GM12865 (cell line): ENCODE results near the gene P2RX6.
A peak's percentile ranks its signal among the peaks of the same experiment; 100 is the strongest.
"Not testable (repeated sequence)": the region's sequence is repeated elsewhere in the genome, so short reads cannot be mapped to it uniquely, and the experiment has no call there.

ENCODE experiments used
- DNase-seq: peaks from one replicate; pipeline ENCODE4 v3.0.0; 2010; ENCODE audit warnings: low read depth
- H3K4me3 ChIP-seq: 2 replicates; pipeline ENCODE4 v1.5.1; 2011; ENCODE audit warnings: mild to moderate bottlenecking, low read depth, low read length, control low read depth
- TF ChIP-seq, protein P1 (sequence below): IDR thresholded peaks from 2 replicates; pipeline ENCODE4 v1.5.1; 2011; ENCODE audit warnings: low read length, control low read depth, low read depth, inconsistent platforms; ENCODE audit not compliant: insufficient read depth; ENCODE audit errors: missing control alignments

Gene P2RX6

GRCh38 chr22:21043860-21044535 is 29.0 kb downstream of the P2RX6 start:
- H3K4me3 ChIP-seq: no peak overlapping the region
- DNase-seq: no peak
- TF ChIP-seq, protein P1, sequence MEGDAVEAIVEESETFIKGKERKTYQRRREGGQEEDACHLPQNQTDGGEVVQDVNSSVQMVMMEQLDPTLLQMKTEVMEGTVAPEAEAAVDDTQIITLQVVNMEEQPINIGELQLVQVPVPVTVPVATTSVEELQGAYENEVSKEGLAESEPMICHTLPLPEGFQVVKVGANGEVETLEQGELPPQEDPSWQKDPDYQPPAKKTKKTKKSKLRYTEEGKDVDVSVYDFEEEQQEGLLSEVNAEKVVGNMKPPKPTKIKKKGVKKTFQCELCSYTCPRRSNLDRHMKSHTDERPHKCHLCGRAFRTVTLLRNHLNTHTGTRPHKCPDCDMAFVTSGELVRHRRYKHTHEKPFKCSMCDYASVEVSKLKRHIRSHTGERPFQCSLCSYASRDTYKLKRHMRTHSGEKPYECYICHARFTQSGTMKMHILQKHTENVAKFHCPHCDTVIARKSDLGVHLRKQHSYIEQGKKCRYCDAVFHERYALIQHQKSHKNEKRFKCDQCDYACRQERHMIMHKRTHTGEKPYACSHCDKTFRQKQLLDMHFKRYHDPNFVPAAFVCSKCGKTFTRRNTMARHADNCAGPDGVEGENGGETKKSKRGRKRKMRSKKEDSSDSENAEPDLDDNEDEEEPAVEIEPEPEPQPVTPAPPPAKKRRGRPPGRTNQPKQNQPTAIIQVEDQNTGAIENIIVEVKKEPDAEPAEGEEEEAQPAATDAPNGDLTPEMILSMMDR: no peak

GRCh38 chr22:21044931-21045584 is 30.1 kb downstream of the P2RX6 start:
- no peak for DNase-seq
- TF ChIP-seq, protein P1: no peak

GRCh38 chr22:21045585-21046294 is 30.8 kb downstream of the P2RX6 start, which contains the start of gene LRRC74B:
TSS of gene LRRC74B (plus strand) at chr22:21045946. CDS start at chr22:21045987, 41 bp downstream.
- no peak within 1 kb of the TSS for H3K4me3 ChIP-seq
- TF ChIP-seq, protein P1: no peak
- DNase-seq: peak; percentile 88

More at GRCh38 chr22:21044931-21045584, 30.1 kb downstream of the P2RX6 start:
- H3K4me3 ChIP-seq: no peak overlapping the region

GRCh38 chr22:21047035-21047661 is 32.2 kb downstream of the P2RX6 start:
- TF ChIP-seq, protein P1: no peak
- no peak overlapping the region for H3K4me3 ChIP-seq
- DNase-seq: no peak

GRCh38 chr22:21047730-21048129 is 32.8 kb downstream of the P2RX6 start:
- TF ChIP-seq, protein P1: no peak
- H3K4me3 ChIP-seq: no peak overlapping the region
- DNase-seq: no peak

- not testable (repeated sequence) for H3K4me3 ChIP-seq, DNase-seq
Measured at GRCh38 chr22:21048448-21048847, 33.5 kb downstream of the P2RX6 start.

GRCh38 chr22:21048965-21049364 is 34.0 kb downstream of the P2RX6 start:
- H3K4me3 ChIP-seq, DNase-seq: not testable (repeated sequence)
